Right atrium auricular region (tissue), 2 donors: ENCODE measurements around the gene ANKFN1. TPM values are rescaled to one million over a fixed set of nuclear protein-coding genes. Genes with fewer than 3 reads are reported as not detected.

Experiments used
- DNase-seq: peaks from one replicate; pipeline ENCODE4 v3.0.0-alpha.2; 2019; ENCODE audit warnings: low spot score
- H3K27ac ChIP-seq, 2 donors: fragments of 200-600 bp; sonication (generic); 1 replicate in 1 of 2; 2 replicates in 1 of 2; pipeline ENCODE4 v1.5.1; 2016 to 2019
- H3K27me3 ChIP-seq, 2 donors: fragments of 200-600 bp; sonication (generic); one replicate each; pipeline versions ENCODE4 v1.5.1 to v1.6.0; 2017 to 2019
- H3K36me3 ChIP-seq: fragments of 200-600 bp; sonication (generic); one replicate; pipeline ENCODE4 v1.5.1; 2016
- H3K4me1 ChIP-seq, 2 donors: fragments of 200-600 bp; sonication (generic); one replicate each; pipeline versions ENCODE4 v1.5.1 to v1.6.0; 2017 to 2019
- H3K4me3 ChIP-seq, 2 donors: fragments of 200-600 bp; sonication (generic); 1 replicate in 1 of 2; 2 replicates in 1 of 2; pipeline ENCODE4 v1.5.1; 2017 to 2019; ENCODE audit warnings: mild to moderate bottlenecking in 1 of 2, moderate library complexity in 1 of 2
- H3K9me3 ChIP-seq, 2 donors: fragments of 200-600 bp; sonication (generic); one replicate each; pipeline ENCODE4 v1.5.1; 2019
- CTCF ChIP-seq, 2 donors: fragments of 200-600 bp; sonication (generic); IDR thresholded peaks; one replicate each; pipeline ENCODE4 v1.5.1; 2019; ENCODE audit warnings: antibody characterized with exemption in 2 of 2
- total RNA-seq, 2 donors: library from RNA; depleted of rRNA; stranded (reverse); fragments of >200 nt; gene quantifications; one replicate each; pipeline ENCODE4 v1.1.0, GENCODE V29; 2016

The ANKFN1 gene
- total RNA-seq, 2 donors from 2014 or later: 0.67 TPM; not detected in 1

- H3K36me3 ChIP-seq: no peaks in the 10 kb centered on the region
- DNase-seq: no peak
- H3K9me3 ChIP-seq: no peaks in the 10 kb centered on the region
- no peaks in the 10 kb centered on the region for H3K27me3 ChIP-seq
- no peak for TF ChIP-seq CTCF (IDR thresholded peaks at IDR 0.05)
- no peaks in the 10 kb centered on the region for H3K4me1 ChIP-seq
- H3K4me3 ChIP-seq: no peak overlapping the region
- no peak overlapping the region for H3K27ac ChIP-seq
Observed at GRCh38 chr17:56558088-56558487, 404.8 kb downstream of the ANKFN1 start.
